Activated T-cell treated with anti-CD3 and anti-CD28 coated beads, Interleukin-2, amount 50 U/mL, for 24 hours (primary cell): ENCODE data around the gene TMEM267.
"Not testable (repeated sequence)": the region's sequence is repeated elsewhere in the genome, so short reads cannot be mapped to it uniquely, and the experiment has no call there.

Experiments
- DNase-seq: peaks from one replicate; pipeline ENCODE4 v3.0.0-alpha.2; 2020
- H3K27ac Mint-ChIP-seq: 2 replicates; pipeline ENCODE4 v1.8.0; 2020; ENCODE audit warnings: mild to moderate bottlenecking, mixed read lengths
- H3K27me3 Mint-ChIP-seq: 2 replicates; pipeline ENCODE4 v1.8.0; 2020; ENCODE audit warnings: mixed read lengths
- H3K36me3 Mint-ChIP-seq: 2 replicates; pipeline ENCODE4 v1.8.0; 2020; ENCODE audit warnings: low read depth, mixed read lengths
- H3K4me1 Mint-ChIP-seq: 2 replicates; pipeline ENCODE4 v1.8.0; 2020; ENCODE audit warnings: low read depth, mixed read lengths
- H3K4me3 Mint-ChIP-seq: 2 replicates; pipeline ENCODE4 v1.8.0; 2020; ENCODE audit warnings: mild to moderate bottlenecking, moderate library complexity, mixed read lengths
- H3K9me3 Mint-ChIP-seq: 2 replicates; pipeline ENCODE4 v1.8.0; 2020; ENCODE audit warnings: mixed read lengths

TMEM267 gene, protein sequence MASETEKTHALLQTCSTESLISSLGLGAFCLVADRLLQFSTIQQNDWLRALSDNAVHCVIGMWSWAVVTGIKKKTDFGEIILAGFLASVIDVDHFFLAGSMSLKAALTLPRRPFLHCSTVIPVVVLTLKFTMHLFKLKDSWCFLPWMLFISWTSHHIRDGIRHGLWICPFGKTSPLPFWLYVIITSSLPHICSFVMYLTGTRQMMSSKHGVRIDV

GRCh38 chr5:43483298-43484105, at the start of gene TMEM267:
Gene TMEM267, minus strand, starts transcription at chr5:43483865. Its CDS starts 29,896 bp downstream, at chr5:43453969.
- peak within 1 kb of the TSS; percentile 100 for H3K27ac Mint-ChIP-seq
- H3K36me3 Mint-ChIP-seq: peaks cover 64% of the 10 kb centered on the region
- no peaks in the 10 kb centered on the region for H3K27me3 Mint-ChIP-seq
- H3K4me1 Mint-ChIP-seq: peaks cover 56% of the 10 kb centered on the region
- peak within 1 kb of the TSS; percentile 90 for H3K4me3 Mint-ChIP-seq
- no peaks in the 10 kb centered on the region for H3K9me3 Mint-ChIP-seq
- DNase-seq: peak; percentile 91

DNA sequence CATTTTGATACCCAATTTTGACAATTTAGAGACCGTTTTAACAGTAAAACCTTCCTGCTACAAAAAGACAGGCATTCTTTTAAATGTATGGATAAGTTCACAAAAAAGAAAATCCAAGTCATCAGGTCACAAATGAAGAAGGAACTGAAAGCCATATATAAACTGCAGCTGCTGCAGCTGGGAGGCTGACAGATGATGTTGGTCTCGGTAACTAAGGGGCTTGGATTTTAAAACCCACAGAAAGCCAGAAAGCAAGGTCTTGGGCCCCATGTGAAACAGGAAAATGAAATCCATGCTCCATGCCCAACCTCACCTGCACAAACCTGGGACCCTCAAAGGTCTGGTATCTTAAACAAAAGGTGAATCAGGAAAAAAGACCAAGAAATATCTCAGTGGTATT, 47.0 kb upstream of the TMEM267 start:
- Mint-ChIP-seq H3K27me3 (no peaks in the 10 kb centered on the region), H3K9me3 (no peaks in the 10 kb centered on the region), H3K4me1 (peaks cover 14% of the 10 kb centered on the region), H3K27ac (no peak overlapping the region), H3K36me3 (peaks cover 84% of the 10 kb centered on the region), H3K4me3 (no peak overlapping the region)
- DNase-seq: no peak

- no peak overlapping the region for H3K27ac Mint-ChIP-seq
These were observed 40.0 kb upstream of the TMEM267 start for GRCh38 chr5:43523662-43524072.

GRCh38 chr5:43520615-43521014, 37.0 kb upstream of the TMEM267 start:
- H3K27me3 Mint-ChIP-seq: no peaks in the 10 kb centered on the region
- H3K36me3 Mint-ChIP-seq: peaks cover 25% of the 10 kb centered on the region
- H3K4me3 Mint-ChIP-seq: no peak overlapping the region
- DNase-seq: no peak
- no peak overlapping the region for H3K27ac Mint-ChIP-seq
- H3K9me3 Mint-ChIP-seq: no peaks in the 10 kb centered on the region
- H3K4me1 Mint-ChIP-seq: peaks cover 9% of the 10 kb centered on the region

More at GRCh38 chr5:43523662-43524072, 40.0 kb upstream of the TMEM267 start:
- H3K4me3 Mint-ChIP-seq: no peak overlapping the region
- no peaks in the 10 kb centered on the region for H3K9me3 Mint-ChIP-seq
- DNase-seq: no peak
- H3K27me3 Mint-ChIP-seq: no peaks in the 10 kb centered on the region
- peaks cover 2% of the 10 kb centered on the region for H3K4me1 Mint-ChIP-seq
- H3K36me3 Mint-ChIP-seq: peaks cover 46% of the 10 kb centered on the region

DNA sequence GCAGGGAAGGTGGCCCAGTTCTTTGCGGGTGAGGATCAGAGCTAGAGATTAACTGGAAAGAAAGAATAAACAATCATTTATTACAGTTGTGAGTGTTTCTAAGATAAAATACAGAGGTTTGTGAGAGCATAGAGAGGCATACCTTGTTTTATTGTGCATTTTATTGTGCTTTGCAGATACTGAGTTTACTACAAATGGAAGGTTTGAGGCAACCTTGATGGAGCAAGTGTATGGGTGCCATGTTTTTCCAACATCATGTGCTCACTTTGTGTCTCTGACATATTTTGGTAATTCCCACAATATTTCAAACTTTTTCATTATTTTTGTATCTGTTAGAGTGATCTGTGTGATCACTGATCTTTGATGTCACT, 32.0 kb upstream of the TMEM267 start:
- no peaks in the 10 kb centered on the region for H3K27me3 Mint-ChIP-seq

DNA sequence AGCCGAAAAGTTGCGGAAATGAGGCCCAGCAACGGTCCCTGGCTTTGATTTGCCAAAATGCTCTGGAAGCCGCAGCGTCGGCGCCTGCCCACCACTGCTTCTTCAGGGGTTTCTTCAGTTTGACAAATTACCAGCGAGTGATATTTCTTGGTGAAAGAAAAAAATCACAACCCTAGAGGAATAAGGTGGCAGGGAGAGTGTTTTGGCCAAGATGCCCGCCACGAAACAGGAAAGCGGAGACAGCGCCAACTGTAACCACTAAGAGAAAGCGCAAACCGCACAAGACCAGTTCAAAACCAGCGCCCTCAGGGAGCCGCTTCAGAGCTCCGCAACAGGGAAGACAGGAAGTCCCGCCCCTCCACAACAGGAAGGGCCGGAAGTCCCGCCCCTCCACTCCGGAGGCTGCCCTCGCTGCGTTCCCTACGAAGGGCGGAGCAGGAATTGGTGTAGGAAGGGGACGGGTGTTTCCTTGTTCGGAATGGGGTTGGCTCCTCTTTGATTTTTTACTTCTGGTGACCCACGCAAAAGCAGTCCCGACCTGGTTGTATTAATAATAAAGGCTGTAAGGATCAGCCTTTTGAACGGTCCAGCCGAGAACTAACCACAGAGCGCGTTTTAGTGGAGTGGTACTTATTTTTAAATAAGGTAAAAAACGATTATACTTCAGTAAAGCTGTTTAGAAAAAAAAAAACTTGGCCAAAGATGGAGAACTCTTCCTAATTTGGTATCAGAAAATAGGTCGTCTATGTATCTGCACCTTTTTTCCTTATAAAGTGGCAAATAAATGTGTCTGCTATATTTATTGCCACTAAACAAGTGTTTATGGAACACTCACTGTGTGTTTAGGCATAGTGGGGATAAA, 31.4 kb upstream of the TMEM267 start, which contains the start of gene C5orf34:
TSS of gene C5orf34 (minus strand) at position 333 of the 862 bp plus-strand sequence. CDS start 5,809 bp downstream, outside the sequence.
- H3K9me3 Mint-ChIP-seq: no peaks in the 10 kb centered on the region
- peaks cover 35% of the 10 kb centered on the region for H3K4me1 Mint-ChIP-seq
- no peaks in the 10 kb centered on the region for H3K27me3 Mint-ChIP-seq
- peak; percentile 97 for DNase-seq
- H3K36me3 Mint-ChIP-seq: peaks cover 23% of the 10 kb centered on the region
- peak within 1 kb of the TSS; percentile 98 for H3K27ac Mint-ChIP-seq
- peak within 1 kb of the TSS; percentile 91 for H3K4me3 Mint-ChIP-seq

More for the DNA sequence above, 32.0 kb upstream of the TMEM267 start:
- no peaks in the 10 kb centered on the region for H3K9me3 Mint-ChIP-seq
- DNase-seq: no peak
- H3K4me3 Mint-ChIP-seq: peak overlapping the region; percentile 91
- H3K27ac Mint-ChIP-seq: peak overlapping the region; percentile 98
- peaks cover 35% of the 10 kb centered on the region for H3K4me1 Mint-ChIP-seq
- H3K36me3 Mint-ChIP-seq: peaks cover 22% of the 10 kb centered on the region

- peak overlapping the region; percentile 91 for H3K4me3 Mint-ChIP-seq
- no peaks in the 10 kb centered on the region for H3K27me3 Mint-ChIP-seq
- peaks cover 23% of the 10 kb centered on the region for H3K36me3 Mint-ChIP-seq
- no peak for DNase-seq
- H3K27ac Mint-ChIP-seq: peak overlapping the region; percentile 98
- H3K4me1 Mint-ChIP-seq: peaks cover 35% of the 10 kb centered on the region
- H3K9me3 Mint-ChIP-seq: no peaks in the 10 kb centered on the region
These were observed 30.8 kb upstream of the TMEM267 start for GRCh38 chr5:43514471-43514815.

GRCh38 chr5:43514025-43514424, 30.4 kb upstream of the TMEM267 start:
- H3K4me1 Mint-ChIP-seq: peaks cover 35% of the 10 kb centered on the region
- H3K36me3 Mint-ChIP-seq: peaks cover 27% of the 10 kb centered on the region
- H3K27ac Mint-ChIP-seq: peak overlapping the region; percentile 98
- no peaks in the 10 kb centered on the region for H3K27me3 Mint-ChIP-seq
- peak overlapping the region; percentile 91 for H3K4me3 Mint-ChIP-seq
- H3K9me3 Mint-ChIP-seq: no peaks in the 10 kb centered on the region
- no peak for DNase-seq

GRCh38 chr5:43511062-43511461, 27.4 kb upstream of the TMEM267 start:
- H3K27me3 Mint-ChIP-seq: not testable (repeated sequence)

DNA sequence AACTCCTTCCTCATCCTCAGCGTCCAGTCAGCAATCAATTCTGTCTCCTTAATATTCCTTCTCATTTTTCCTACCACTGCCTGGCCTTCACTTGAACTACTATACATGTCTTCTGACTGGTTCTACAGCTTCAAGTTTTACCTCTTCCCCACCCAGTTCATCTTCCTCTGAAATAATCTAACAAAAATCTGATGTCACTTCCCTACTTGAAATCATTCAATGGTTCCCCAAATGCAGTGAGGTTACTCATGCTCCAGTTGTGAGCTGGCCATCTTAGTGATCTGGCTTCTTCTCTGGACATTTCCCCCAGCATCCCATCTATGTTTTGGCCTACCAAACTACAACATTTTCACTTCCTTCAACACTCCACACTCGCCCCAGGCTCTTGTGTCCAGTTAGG, 14.9 kb upstream of the TMEM267 start:
- DNase-seq: no peak
- H3K9me3 Mint-ChIP-seq: no peaks in the 10 kb centered on the region
- no peaks in the 10 kb centered on the region for H3K27me3 Mint-ChIP-seq
- no peak overlapping the region for H3K4me3 Mint-ChIP-seq
- H3K27ac Mint-ChIP-seq: no peak overlapping the region
- peaks cover 42% of the 10 kb centered on the region for H3K36me3 Mint-ChIP-seq
- H3K4me1 Mint-ChIP-seq: no peaks in the 10 kb centered on the region

More at GRCh38 chr5:43511062-43511461, 27.4 kb upstream of the TMEM267 start:
- not testable (repeated sequence) for H3K4me3 Mint-ChIP-seq, H3K27ac Mint-ChIP-seq, H3K9me3 Mint-ChIP-seq, DNase-seq
- Mint-ChIP-seq H3K4me1 (peaks cover 31% of the 10 kb centered on the region), H3K36me3 (peaks cover 43% of the 10 kb centered on the region)

- Mint-ChIP-seq H3K27me3 (no peaks in the 10 kb centered on the region), H3K9me3 (no peaks in the 10 kb centered on the region), H3K4me3 (no peak overlapping the region), H3K4me1 (no peaks in the 10 kb centered on the region), H3K27ac (no peak overlapping the region), H3K36me3 (peaks cover 35% of the 10 kb centered on the region)
- no peak for DNase-seq
These were observed 13.8 kb upstream of the TMEM267 start for GRCh38 chr5:43497311-43498104.

GRCh38 chr5:43491326-43491725, 7.7 kb upstream of the TMEM267 start:
- peaks cover 5% of the 10 kb centered on the region for H3K4me1 Mint-ChIP-seq
- no peaks in the 10 kb centered on the region for H3K27me3 Mint-ChIP-seq

DNA sequence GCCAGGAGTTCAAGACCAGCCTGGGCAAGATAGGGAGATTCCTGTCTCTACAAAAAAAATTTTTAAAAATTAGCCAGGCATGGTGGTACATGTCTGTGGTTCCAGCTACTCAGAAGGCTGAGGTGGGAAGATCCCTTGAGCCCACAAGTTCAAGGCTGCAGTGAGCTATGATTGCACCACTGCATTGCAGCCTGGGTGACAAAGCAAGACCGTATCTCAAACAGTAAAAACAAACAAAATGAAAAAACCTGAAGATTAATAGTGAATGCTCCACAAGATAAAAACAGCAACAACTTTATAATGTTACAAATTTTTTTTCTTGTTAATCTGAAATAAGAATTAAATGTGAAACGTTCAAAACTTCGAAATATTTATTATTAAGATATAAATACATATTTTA, 2.7 kb upstream of the TMEM267 start:
- Mint-ChIP-seq H3K9me3 (no peaks in the 10 kb centered on the region), H3K4me1 (peaks cover 39% of the 10 kb centered on the region), H3K36me3 (peaks cover 69% of the 10 kb centered on the region), H3K27ac (peak overlapping the region; percentile 100), H3K4me3 (no peak overlapping the region), H3K27me3 (no peaks in the 10 kb centered on the region)
- DNase-seq: no peak

More at GRCh38 chr5:43491326-43491725, 7.7 kb upstream of the TMEM267 start:
- Mint-ChIP-seq H3K4me3 (no peak overlapping the region), H3K9me3 (no peaks in the 10 kb centered on the region), H3K27ac (no peak overlapping the region), H3K36me3 (peaks cover 53% of the 10 kb centered on the region)
- no peak for DNase-seq

- no peak for DNase-seq
These were observed 1.7 kb upstream of the TMEM267 start for GRCh38 chr5:43485406-43485805.

More at GRCh38 chr5:43485406-43485805, 1.7 kb upstream of the TMEM267 start:
- Mint-ChIP-seq H3K36me3 (peaks cover 70% of the 10 kb centered on the region), H3K4me3 (peak overlapping the region; percentile 90), H3K27me3 (no peaks in the 10 kb centered on the region), H3K9me3 (no peaks in the 10 kb centered on the region), H3K27ac (peak overlapping the region; percentile 100), H3K4me1 (peaks cover 44% of the 10 kb centered on the region)
